Fibroblast of skin of back (primary cell): ENCODE results near the gene R3HDML.
A peak's percentile ranks its signal among the peaks of the same experiment; 100 is the strongest.

Experiments
- DNase-seq: peaks from one replicate; pipeline ENCODE4 v3.0.0-alpha.2; 2013

R3HDML gene

DNA sequence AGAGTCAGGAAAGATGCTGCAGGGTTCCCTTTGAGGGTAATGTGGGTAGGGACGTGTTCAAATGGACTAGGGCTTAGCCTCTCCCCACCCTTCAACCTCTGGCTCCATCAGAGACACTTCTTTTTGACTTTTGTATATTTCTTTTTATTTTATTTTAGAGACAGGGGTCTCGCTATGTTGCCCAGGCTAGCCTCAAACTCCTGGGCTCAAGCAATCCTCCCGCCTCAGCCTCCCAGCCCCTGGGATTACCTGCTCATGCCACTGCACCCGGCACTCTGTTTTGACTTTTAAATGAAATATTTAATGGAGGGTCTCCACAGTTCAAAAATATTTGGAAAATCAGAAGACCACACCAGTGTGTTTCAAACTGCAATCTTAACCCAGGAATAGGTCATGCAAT is 27.2 kb downstream of the R3HDML start:
- no peak for DNase-seq

GRCh38 chr20:44364780-44365179 is 27.9 kb downstream of the R3HDML start:
- no peak for DNase-seq

DNA sequence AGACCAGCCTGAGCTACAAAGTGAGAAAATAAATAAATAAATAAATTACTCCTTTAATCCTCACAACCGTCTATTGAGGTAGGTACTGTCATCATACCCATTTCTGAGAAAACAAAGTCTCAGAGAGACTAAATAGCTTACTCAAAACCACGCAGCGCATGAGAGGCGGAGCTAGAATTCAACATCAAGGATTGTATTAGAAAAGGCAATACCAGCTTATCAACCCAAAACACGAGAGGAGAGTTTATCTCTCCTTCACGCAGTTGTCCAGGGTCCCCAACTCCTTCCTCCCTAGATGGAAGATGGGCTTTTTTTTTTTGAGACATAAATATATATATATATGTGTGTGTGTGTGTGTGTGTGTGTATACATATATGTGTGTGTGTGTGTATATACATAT is 30.9 kb downstream of the R3HDML start:
- DNase-seq = no peak

DNA sequence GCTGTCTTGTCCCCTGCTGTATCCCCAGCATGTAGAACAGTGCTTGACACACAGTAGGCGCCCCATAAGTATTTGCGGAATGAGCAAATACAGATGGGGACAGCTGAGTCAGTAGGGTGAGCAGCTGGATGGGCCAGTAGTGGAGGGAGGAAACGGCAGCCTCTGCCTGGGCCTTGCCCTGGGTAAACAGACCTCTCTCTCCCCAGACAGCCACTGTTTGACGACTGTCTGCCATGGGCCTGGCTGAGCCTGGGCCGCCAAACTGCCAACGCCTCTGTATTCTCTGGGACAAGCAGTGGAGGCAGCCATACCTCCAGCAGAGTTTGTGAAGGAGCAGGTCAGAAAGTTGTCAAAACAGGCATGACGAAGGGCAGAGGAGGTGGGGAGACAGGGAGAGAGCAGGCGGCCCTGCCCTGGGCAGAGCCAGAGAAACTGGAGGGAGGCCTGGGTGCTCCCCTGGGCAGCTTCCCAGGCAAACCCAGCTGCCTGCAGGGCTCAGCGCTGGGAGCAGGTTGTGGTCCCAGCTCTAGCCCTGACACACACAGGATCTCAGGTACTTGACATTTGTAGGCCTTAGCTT is 33.9 kb downstream of the R3HDML start:
- DNase-seq = peak; percentile 19

- no peak for DNase-seq
Observed at GRCh38 chr20:44382641-44383040, 45.8 kb downstream of the R3HDML start.

DNA sequence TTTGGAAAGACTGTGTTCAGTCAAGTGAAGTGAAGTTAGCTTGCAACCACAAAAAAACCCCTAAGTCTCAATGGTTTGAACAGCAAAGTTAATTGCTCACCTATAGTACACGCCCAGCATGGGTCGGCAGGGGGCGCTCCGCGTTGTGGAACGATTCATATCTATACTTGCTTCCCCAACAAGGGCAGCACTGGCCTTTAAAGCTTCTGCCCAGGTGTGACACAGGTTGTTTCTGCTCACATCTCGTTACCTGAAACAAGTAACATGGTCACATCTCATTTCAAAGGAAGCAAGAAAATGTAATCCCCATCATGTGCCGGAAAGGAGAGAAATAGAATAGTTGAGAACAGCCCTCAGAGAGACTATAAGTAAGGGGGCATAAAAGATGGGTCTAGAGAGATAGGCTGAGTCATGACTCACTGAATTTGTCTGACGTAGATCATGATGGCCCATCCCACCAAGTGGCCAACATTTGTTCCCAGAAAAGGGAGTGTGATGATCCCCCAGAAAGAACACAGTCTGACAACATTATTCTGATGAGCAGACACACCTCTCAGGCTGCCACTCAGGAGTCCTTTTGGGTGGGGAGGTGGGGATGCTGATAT is 47.7 kb downstream of the R3HDML start:
- peak; percentile 48 for DNase-seq

- peak; percentile 70 for DNase-seq
Observed at GRCh38 chr20:44388466-44389023, 51.7 kb downstream of the R3HDML start.

GRCh38 chr20:44389871-44390270 is 53.0 kb downstream of the R3HDML start:
- DNase-seq = no peak

DNA sequence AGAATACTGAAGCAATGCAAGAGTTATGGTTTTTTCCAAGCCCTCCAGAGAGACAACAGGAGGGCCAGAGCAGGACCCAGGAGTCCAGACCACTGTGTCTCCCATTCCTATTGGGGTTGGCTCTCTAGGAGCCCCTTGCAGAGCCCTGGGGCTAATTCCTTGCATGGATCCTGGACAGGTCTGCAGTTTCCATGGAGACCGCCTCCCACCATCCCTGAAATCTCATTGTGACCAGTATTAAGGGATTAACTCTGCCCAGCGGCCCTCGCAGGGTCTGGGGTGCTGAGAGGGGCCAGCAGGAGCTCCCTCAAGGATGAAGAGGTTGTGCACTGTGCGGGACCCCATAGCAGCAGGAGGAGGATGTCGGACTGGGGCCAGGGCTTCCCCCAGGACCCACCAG is 53.4 kb downstream of the R3HDML start:
- no peak for DNase-seq

- no peak for DNase-seq
Observed at GRCh38 chr20:44392088-44392775, 55.4 kb downstream of the R3HDML start.

DNA sequence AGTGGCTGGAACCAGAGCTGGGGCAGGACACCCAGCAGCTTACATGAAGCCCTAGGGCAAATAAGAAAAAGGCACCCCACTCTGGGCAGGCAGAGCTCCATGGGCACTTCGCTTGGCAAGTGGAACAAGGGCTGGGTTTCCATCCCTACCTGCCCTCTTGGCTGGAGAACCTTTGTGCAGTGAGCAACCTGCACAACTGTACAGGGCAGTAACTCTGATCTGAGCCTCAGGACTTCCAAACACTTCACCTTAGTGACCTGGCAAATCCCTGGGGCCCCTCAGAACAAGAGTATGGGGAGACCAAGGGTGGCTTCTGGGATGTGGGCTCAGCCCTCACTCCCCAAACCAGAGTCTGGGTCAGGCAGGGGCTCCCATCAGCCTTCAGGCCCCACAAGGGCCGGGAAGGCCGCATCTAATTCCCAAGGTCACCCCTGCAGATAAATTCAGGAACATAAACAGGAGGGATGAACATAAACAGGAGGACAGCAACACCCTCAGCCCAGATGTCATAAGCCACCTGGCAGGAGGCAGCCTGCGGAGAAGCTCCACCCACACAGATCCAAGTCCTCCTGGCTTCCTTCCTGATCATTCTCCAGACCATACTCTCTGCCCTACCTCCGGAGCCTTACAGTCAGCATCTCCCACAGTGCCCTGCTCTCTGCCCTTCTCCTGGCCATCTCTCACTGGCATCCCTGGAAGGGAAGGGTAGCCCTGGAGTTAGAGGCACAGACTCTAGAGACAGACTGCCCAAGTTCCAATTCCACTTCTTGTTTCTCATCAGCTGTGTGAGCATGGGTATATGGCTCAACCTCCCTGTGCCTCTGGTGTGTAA is 56.1 kb downstream of the R3HDML start:
- DNase-seq = no peak

DNA sequence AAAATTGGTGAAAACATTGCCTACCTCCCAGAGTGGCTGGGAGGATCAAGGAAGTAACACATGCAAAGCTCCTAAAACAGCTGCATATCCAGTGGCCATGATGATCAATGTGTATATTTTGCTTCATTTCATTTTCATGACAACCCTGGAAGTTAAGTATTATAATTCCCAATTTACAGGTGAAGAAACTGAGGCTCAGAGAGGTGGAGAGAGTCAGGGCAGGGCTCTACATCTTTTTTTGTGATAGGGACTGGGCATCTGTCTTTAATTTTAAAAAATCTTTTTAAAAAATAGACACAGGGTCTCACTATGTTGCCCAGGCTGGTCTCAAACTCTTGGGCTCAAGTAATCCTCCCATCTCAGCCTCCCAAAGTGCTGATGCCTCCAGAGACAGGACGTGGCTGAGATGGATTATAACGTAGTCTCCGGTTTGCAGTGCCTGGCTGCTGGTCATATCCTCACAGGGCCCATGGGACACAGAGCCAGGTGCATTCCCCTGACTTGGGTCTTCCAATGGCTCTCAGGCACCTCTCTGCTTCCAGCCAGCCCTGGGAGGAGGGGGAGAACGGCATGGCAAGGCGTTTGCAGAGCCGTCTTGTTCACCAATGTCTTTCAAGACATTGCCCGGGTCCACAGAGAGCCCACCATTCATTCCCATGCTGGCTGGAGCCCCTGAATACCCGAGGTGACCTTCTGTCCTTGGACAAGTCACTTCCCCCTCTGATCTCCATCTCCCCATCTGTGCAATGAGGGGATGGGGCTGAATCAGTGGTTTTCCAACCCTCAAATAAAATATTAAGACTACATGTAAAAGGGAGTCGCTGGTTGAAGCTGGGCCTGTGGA is 57.0 kb downstream of the R3HDML start:
- no peak for DNase-seq

DNA sequence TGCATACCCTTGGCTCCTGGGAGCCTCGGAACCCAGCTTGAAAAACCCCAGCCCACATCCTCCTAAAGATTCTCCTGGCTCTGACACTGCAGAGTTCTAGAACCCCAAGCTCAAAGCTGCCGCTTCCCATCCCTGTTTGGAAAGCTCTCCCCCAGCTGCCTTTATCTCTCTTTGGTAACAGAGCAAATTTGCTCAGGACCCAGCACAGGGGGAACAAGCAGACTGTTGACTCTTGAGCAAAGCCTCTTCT is 57.5 kb downstream of the R3HDML start:
- no peak for DNase-seq

GRCh38 chr20:44394702-44395460 is 58.0 kb downstream of the R3HDML start:
- DNase-seq = no peak

GRCh38 chr20:44395461-44396340 is 58.9 kb downstream of the R3HDML start:
- no peak for DNase-seq

GRCh38 chr20:44396369-44397130 is 59.7 kb downstream of the R3HDML start:
- DNase-seq = no peak

- peak; percentile 16 for DNase-seq
Observed at GRCh38 chr20:44398335-44398734, 61.5 kb downstream of the R3HDML start.

- no peak for DNase-seq
Observed at GRCh38 chr20:44399446-44399845, 62.6 kb downstream of the R3HDML start.

DNA sequence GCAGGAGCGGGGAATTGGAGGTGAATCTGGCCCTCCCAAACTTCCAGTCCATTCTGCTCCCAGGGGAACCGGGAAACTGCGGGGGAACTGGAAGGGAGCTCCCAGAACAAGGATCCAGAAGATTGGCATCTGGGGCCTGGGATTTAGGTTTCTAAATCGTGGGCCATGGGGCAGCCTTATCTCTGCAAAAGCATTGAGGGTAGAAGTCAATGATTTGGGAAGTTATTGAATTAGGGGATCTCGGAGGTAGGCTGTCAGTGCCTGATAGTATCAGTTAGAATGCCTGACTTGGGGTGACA is 63.8 kb downstream of the R3HDML start:
- DNase-seq = no peak
